ENCODE measurements around the gene DPH1. TPM values are rescaled to one million over a fixed set of nuclear protein-coding genes. Genes with fewer than 3 reads are reported as not detected.

Gene DPH1
- total and polyA plus RNA-seq, 5 experiments from 2014 or later = 26.6 to 124 (median 47.0) TPM

- Mint-ChIP-seq H3K36me3 (peaks cover 12 to 81% (median 65%) of the 10 kb centered on the region in 3 donors), H3K27ac (peak overlapping the region in 1 of 10 donors; percentile 67), H3K27me3 (peaks cover 2 to 51% (median 24%) of the 10 kb centered on the region in 5 donors), H3K4me3 (no peak overlapping the region), H3K4me1 (peaks cover 7 to 35% (median 8%) of the 10 kb centered on the region in 4 donors), H3K9me3 (no peaks in the 10 kb centered on the region)
- POLR2A ChIA-PET = no interaction called here
- DNase-seq = peak in 1 of 10 donors; percentile 52
- no peak for ATAC-seq
Observed at GRCh38 chr17:2062571-2063183, 32.7 kb downstream of the DPH1 start.

GRCh38 chr17:2063261-2064146 lies 33.6 kb downstream of the DPH1 start:
- Mint-ChIP-seq H3K9me3 (no peaks in the 10 kb centered on the region), H3K27me3 (peaks cover 2 to 51% (median 25%) of the 10 kb centered on the region in 5 donors), H3K4me1 (peaks cover 7 to 32% (median 7%) of the 10 kb centered on the region in 4 donors), H3K4me3 (no peak overlapping the region), H3K36me3 (peaks cover 12 to 89% (median 74%) of the 10 kb centered on the region in 3 donors), H3K27ac (peak overlapping the region in 2 of 10 donors; percentile 38 to 83)
- no peak for ATAC-seq
- POLR2A ChIA-PET = no interaction called here
- DNase-seq = peak in 1 of 10 donors; percentile 34

- ATAC-seq (no peak), DNase-seq (no peak)
- no peak overlapping the region for H3K4me3 Mint-ChIP-seq
- H3K4me1 Mint-ChIP-seq = peaks cover 7 to 32% (median 10%) of the 10 kb centered on the region in 4 donors
- H3K36me3 Mint-ChIP-seq = peaks cover 12 to 95% (median 80%) of the 10 kb centered on the region in 3 donors
- POLR2A ChIA-PET = no interaction called here
- H3K27ac Mint-ChIP-seq = peak overlapping the region in 2 of 10 donors; percentile 38 to 83
- peaks cover 2 to 50% (median 29%) of the 10 kb centered on the region in 5 donors for H3K27me3 Mint-ChIP-seq
- H3K9me3 Mint-ChIP-seq = no peaks in the 10 kb centered on the region
Observed at GRCh38 chr17:2064147-2064489, 34.2 kb downstream of the DPH1 start.

- DNase-seq (peak in 1 of 10 donors; percentile 45), ATAC-seq (no peak)
- no peak overlapping the region for H3K4me3 Mint-ChIP-seq
- H3K9me3 Mint-ChIP-seq = no peaks in the 10 kb centered on the region
- peaks cover 2 to 46% (median 26%) of the 10 kb centered on the region in 5 donors for H3K27me3 Mint-ChIP-seq
- POLR2A ChIA-PET = no interaction called here
- peaks cover 3 to 28% (median 7%) of the 10 kb centered on the region in 4 donors for H3K4me1 Mint-ChIP-seq
- H3K27ac Mint-ChIP-seq = peak overlapping the region in 2 of 10 donors; percentile 53 to 74
- peaks cover 12 to 97% (median 83%) of the 10 kb centered on the region in 3 donors for H3K36me3 Mint-ChIP-seq
Observed at GRCh38 chr17:2064520-2064971, 34.6 kb downstream of the DPH1 start.

- peak in 5 of 10 donors; percentile 23 to 62 (median 34) for DNase-seq
- H3K4me3 Mint-ChIP-seq = peak overlapping the region in 2 of 10 donors; percentile 16 to 51
- peak; percentile 52 to 67 for ATAC-seq
- no peaks in the 10 kb centered on the region for H3K9me3 Mint-ChIP-seq
- POLR2A ChIA-PET = no interaction called here
- H3K27me3 Mint-ChIP-seq = peaks cover 2 to 40% (median 22%) of the 10 kb centered on the region in 5 donors
- H3K36me3 Mint-ChIP-seq = peaks cover 16 to 98% (median 88%) of the 10 kb centered on the region in 3 donors
- peak overlapping the region in 3 of 10 donors; percentile 53 to 74 (median 71) for H3K27ac Mint-ChIP-seq
- peaks cover 0 to 25% (median 6%) of the 10 kb centered on the region in 4 donors for H3K4me1 Mint-ChIP-seq
Observed at GRCh38 chr17:2064980-2065785, 35.2 kb downstream of the DPH1 start.

GRCh38 chr17:2065949-2066400 lies 36.0 kb downstream of the DPH1 start:
- Mint-ChIP-seq H3K27me3 (peaks cover 2 to 32% (median 17%) of the 10 kb centered on the region in 5 donors), H3K4me1 (peaks cover 0 to 20% (median 6%) of the 10 kb centered on the region in 4 donors), H3K4me3 (no peak overlapping the region), H3K27ac (no peak overlapping the region), H3K36me3 (peaks cover 16 to 97% (median 83%) of the 10 kb centered on the region in 3 donors), H3K9me3 (no peaks in the 10 kb centered on the region)
- no peak for DNase-seq
- ATAC-seq = no peak
- POLR2A ChIA-PET = no interaction called here

GRCh38 chr17:2067048-2067561 lies 37.2 kb downstream of the DPH1 start:
- peaks cover 0 to 21% (median 6%) of the 10 kb centered on the region in 4 donors for H3K4me1 Mint-ChIP-seq
- peak overlapping the region in 1 of 10 donors; percentile 53 for H3K27ac Mint-ChIP-seq
- no peak for DNase-seq
- no peak overlapping the region for H3K4me3 Mint-ChIP-seq
- H3K36me3 Mint-ChIP-seq = peaks cover 16 to 97% (median 78%) of the 10 kb centered on the region in 3 donors
- no peak for ATAC-seq
- POLR2A ChIA-PET = interaction anchor here (0.5 kb wide), 1 partner anchor 24 kb away, joined by 3 read pairs; no protein-coding TSS in a partner anchor
- H3K27me3 Mint-ChIP-seq = peaks cover 2 to 22% (median 13%) of the 10 kb centered on the region in 5 donors
- no peaks in the 10 kb centered on the region for H3K9me3 Mint-ChIP-seq

- peak overlapping the region in 1 of 10 donors; percentile 53 for H3K27ac Mint-ChIP-seq
- peaks cover 0 to 20% (median 6%) of the 10 kb centered on the region in 4 donors for H3K4me1 Mint-ChIP-seq
- peaks cover 16 to 97% (median 78%) of the 10 kb centered on the region in 3 donors for H3K36me3 Mint-ChIP-seq
Observed at GRCh38 chr17:2067608-2068024, 37.7 kb downstream of the DPH1 start.

GRCh38 chr17:2068031-2068518 lies 38.1 kb downstream of the DPH1 start:
- Mint-ChIP-seq H3K27ac (peak overlapping the region in 4 of 10 donors; percentile 43 to 67 (median 56)), H3K36me3 (peaks cover 16 to 97% (median 78%) of the 10 kb centered on the region in 3 donors), H3K27me3 (peaks cover 2 to 19% (median 13%) of the 10 kb centered on the region in 5 donors), H3K4me3 (no peak overlapping the region), H3K4me1 (peaks cover 0 to 22% (median 6%) of the 10 kb centered on the region in 4 donors), H3K9me3 (no peaks in the 10 kb centered on the region)
- ATAC-seq (no peak), DNase-seq (no peak)
- POLR2A ChIA-PET = interaction anchor here (0.9 kb wide), 1 partner anchor 11 kb away, joined by 4 read pairs; no protein-coding TSS in a partner anchor

More at GRCh38 chr17:2067608-2068024, 37.7 kb downstream of the DPH1 start:
- no peak overlapping the region for H3K4me3 Mint-ChIP-seq
- POLR2A ChIA-PET = interaction anchor here (0.5 kb wide), 1 partner anchor 24 kb away, joined by 3 read pairs; no protein-coding TSS in a partner anchor
- ATAC-seq (no peak), DNase-seq (no peak)
- no peaks in the 10 kb centered on the region for H3K9me3 Mint-ChIP-seq
- H3K27me3 Mint-ChIP-seq = peaks cover 2 to 19% (median 13%) of the 10 kb centered on the region in 5 donors

- Mint-ChIP-seq H3K4me3 (no peak overlapping the region), H3K9me3 (no peaks in the 10 kb centered on the region), H3K4me1 (peaks cover 0 to 22% (median 6%) of the 10 kb centered on the region in 4 donors), H3K27ac (peak overlapping the region in 7 of 10 donors; percentile 43 to 84 (median 48)), H3K36me3 (peaks cover 16 to 95% (median 73%) of the 10 kb centered on the region in 3 donors), H3K27me3 (peaks cover 2 to 14% (median 13%) of the 10 kb centered on the region in 5 donors)
- POLR2A ChIA-PET = interaction anchor here (0.9 kb wide), 1 partner anchor 12 kb away, joined by 4 read pairs; no protein-coding TSS in a partner anchor
- ATAC-seq (no peak), DNase-seq (no peak)
Observed at GRCh38 chr17:2068519-2069051, 38.6 kb downstream of the DPH1 start.

Measured in naive thymus-derived CD8-positive, alpha-beta T cell (primary cell).